Liver (tissue), 9 donors: ENCODE measurements around the gene EPHA6. TPM values are rescaled to one million over a fixed set of nuclear protein-coding genes. Genes with fewer than 3 reads are reported as not detected.

Source experiments
- DNase-seq: peaks from one replicate; pipeline ENCODE4 v3.0.0-alpha.2; 2017; ENCODE audit warnings: low spot score
- H3K27ac ChIP-seq, 2 donors: one replicate each; pipeline ENCODE4 v1.7.0; 2013; ENCODE audit warnings: inconsistent platforms in 2 of 2, low read length in 2 of 2, control low read depth in 1 of 2, low read depth in 1 of 2, mild to moderate bottlenecking in 1 of 2
- H3K27me3 ChIP-seq, 4 donors: one replicate each; pipeline versions ENCODE4 v1.6.1 to v1.7.0; 2013; ENCODE audit warnings: low read length in 3 of 4, inconsistent platforms in 1 of 4, mild to moderate bottlenecking in 1 of 4, moderate library complexity in 1 of 4; ENCODE audit not compliant: control insufficient read depth in 4 of 4, insufficient read depth in 4 of 4
- H3K36me3 ChIP-seq, 4 donors: one replicate each; pipeline versions ENCODE4 v1.6.1 to v1.7.0; 2013; ENCODE audit warnings: low read length in 3 of 4, mild to moderate bottlenecking in 3 of 4, low read depth in 1 of 4, moderate library complexity in 1 of 4; ENCODE audit not compliant: control insufficient read depth in 4 of 4, insufficient read depth in 3 of 4
- H3K4me1 ChIP-seq, 4 donors: one replicate each; pipeline versions ENCODE4 v1.6.1 to v1.7.0; 2013; ENCODE audit warnings: low read length in 3 of 4, mild to moderate bottlenecking in 3 of 4, moderate library complexity in 1 of 4; ENCODE audit not compliant: control insufficient read depth in 4 of 4, insufficient read depth in 4 of 4
- H3K4me3 ChIP-seq, 3 donors: one replicate each; pipeline versions ENCODE4 v1.6.1 to v1.7.0; 2013; ENCODE audit warnings: low read length in 3 of 3, control low read depth in 1 of 3, low read depth in 1 of 3, mild to moderate bottlenecking in 1 of 3
- H3K9ac ChIP-seq, 2 donors: one replicate each; pipeline ENCODE4 v1.7.0; 2013; ENCODE audit warnings: low read length in 2 of 2, mild to moderate bottlenecking in 2 of 2, moderate library complexity in 2 of 2, control low read depth in 1 of 2, low read depth in 1 of 2
- H3K9me3 ChIP-seq, 4 donors: one replicate each; pipeline versions ENCODE4 v1.6.1 to v1.7.0; 2013; ENCODE audit warnings: low read length in 3 of 4; ENCODE audit not compliant: control insufficient read depth in 4 of 4
- EGR1 ChIP-seq, 2 donors: IDR thresholded peaks; 2 replicates each; pipeline ENCODE4 v1.6.1; 2016 to 2018; ENCODE audit warnings: antibody characterized with exemption in 2 of 2, low read depth in 2 of 2
- FOXA1 ChIP-seq: IDR thresholded peaks from 2 replicates; pipeline ENCODE4 v1.6.1; 2016; ENCODE audit warnings: antibody characterized with exemption
- FOXA2 ChIP-seq: IDR thresholded peaks from 2 replicates; pipeline ENCODE4 v1.6.1; 2016; ENCODE audit warnings: antibody characterized with exemption
- GABPA ChIP-seq, 2 donors: IDR thresholded peaks in 1 of 2; conservative IDR thresholded peaks in 1 of 2; 2 replicates each; pipeline ENCODE4 v1.6.1; 2016; ENCODE audit warnings: antibody characterized with exemption in 2 of 2, mild to moderate bottlenecking in 1 of 2, moderate library complexity in 1 of 2
- HNF4A ChIP-seq, 2 donors: conservative IDR thresholded peaks; 2 replicates each; pipeline ENCODE4 v1.6.1; 2016; ENCODE audit warnings: antibody characterized with exemption in 2 of 2, mild to moderate bottlenecking in 2 of 2
- NR2F2 ChIP-seq: IDR thresholded peaks from 2 replicates; pipeline ENCODE4 v1.6.1; 2016; ENCODE audit warnings: antibody characterized with exemption
- RAD21 ChIP-seq, 2 donors: IDR thresholded peaks; 2 replicates each; pipeline ENCODE4 v1.6.1; 2016; ENCODE audit warnings: antibody characterized with exemption in 2 of 2, mild to moderate bottlenecking in 2 of 2
- RXRA ChIP-seq, 2 donors: IDR thresholded peaks; 2 replicates each; pipeline ENCODE4 v1.6.1; 2017 to 2018; ENCODE audit warnings: antibody characterized with exemption in 2 of 2, mild to moderate bottlenecking in 1 of 2
- TAF1 ChIP-seq: conservative IDR thresholded peaks from 2 replicates; pipeline ENCODE4 v1.6.1; 2016; ENCODE audit warnings: antibody characterized with exemption, mild to moderate bottlenecking
- YY1 ChIP-seq: IDR thresholded peaks from 2 replicates; pipeline ENCODE4 v1.6.1; 2016; ENCODE audit warnings: antibody characterized with exemption, mild to moderate bottlenecking
- WGBS: extraction: QIAGEN DNeasy Blood & Tissue Kit; methylation state at CpG from one replicate; pipeline ENCODE4 v1.1.7; 2013; 5-methylcytosine and 5-hydroxymethylcytosine counted together
- polyA plus RNA-seq, 2 donors: library from polyadenylated mRNA; stranded (reverse) in 1 of 2; unstranded in 1 of 2; fragments of 200-250 nt in 1 of 2; fragments of >200 nt in 1 of 2; fragmentation: Nextera tagmentation in 1 of 2; extraction: Ambion mirVana in 1 of 2; gene quantifications; one replicate each; pipeline versions ENCODE4 v1.2.1 to v1.2.3, GENCODE V29; 2013 to 2015
- total RNA-seq, 2 donors: library from RNA; depleted of rRNA; stranded (reverse); fragments of >200 nt; gene quantifications; one replicate each; pipeline ENCODE4 v1.2.3, GENCODE V29; 2014
- TF ChIP-seq, protein P1 (sequence below): IDR thresholded peaks from 2 replicates; pipeline ENCODE4 v1.6.1; 2016; ENCODE audit warnings: antibody characterized with exemption
- TF ChIP-seq, protein P2 (sequence below): IDR thresholded peaks from 2 replicates; pipeline ENCODE4 v1.6.1; 2016; ENCODE audit warnings: antibody characterized with exemption, mild to moderate bottlenecking
- TF ChIP-seq, protein P3 (sequence below): IDR thresholded peaks from 2 replicates; pipeline ENCODE4 v1.6.1; 2016; ENCODE audit warnings: antibody characterized with exemption
- TF ChIP-seq, protein P4 (sequence below): fragments of 150-350 bp; IDR thresholded peaks from 2 replicates; pipeline ENCODE4 v1.5.1; 2017; ENCODE audit warnings: improper control_type of control experiment, low read depth, low read length; ENCODE audit not compliant: missing input control
- TF ChIP-seq, protein P5 (sequence below): IDR thresholded peaks from 2 replicates; pipeline ENCODE4 v1.6.1; 2016; ENCODE audit warnings: antibody characterized with exemption
- donor health status: healthy.
- donor health status: healthy.
- donor health status: healthy.
- donor health status: healthy.
- donor health status: healthy.

Gene EPHA6
- total and polyA plus RNA-seq, 4 donors: 0.05 to 0.17 (median 0.05) TPM; not detected in 1

DNA sequence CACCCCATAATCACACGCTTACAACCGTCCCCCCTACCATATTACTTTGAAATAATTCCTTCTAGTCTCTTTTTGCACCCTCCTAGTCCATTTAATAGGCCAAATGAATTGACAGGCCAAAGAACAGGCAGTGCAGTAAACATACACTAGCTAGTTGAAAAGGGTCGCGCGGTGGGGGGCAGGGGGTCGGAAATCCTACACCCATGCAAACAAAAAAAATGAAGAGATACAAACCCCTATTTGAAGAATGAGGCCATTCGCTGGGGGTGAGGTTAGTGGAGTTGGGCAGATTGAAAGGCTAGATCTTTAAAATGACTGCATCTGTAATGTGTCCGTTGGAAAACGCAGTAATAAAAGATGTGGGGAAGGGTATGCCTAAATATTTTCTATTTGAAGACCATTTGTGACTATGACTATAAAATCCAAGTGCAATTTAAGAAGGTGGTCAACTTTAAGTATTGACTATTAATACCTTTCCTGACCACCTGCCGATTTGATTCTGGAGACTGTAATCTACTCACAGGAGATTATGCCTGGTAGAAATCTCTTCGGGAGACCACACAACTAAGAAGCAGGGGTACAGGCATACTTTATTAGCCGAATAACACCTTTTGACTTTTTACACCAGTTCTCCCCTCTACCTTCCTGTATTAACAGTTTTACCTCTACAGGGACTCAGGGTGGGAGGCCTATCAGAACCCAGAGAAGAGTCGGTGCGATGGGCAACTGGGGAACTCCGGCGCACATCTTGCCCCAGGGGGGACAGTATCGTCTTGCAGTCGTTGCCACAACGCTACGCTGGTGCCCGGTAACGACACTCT, 949.4 kb downstream of the EPHA6 start:
- H3K36me3 ChIP-seq: no peaks in the 10 kb centered on the region

DNA sequence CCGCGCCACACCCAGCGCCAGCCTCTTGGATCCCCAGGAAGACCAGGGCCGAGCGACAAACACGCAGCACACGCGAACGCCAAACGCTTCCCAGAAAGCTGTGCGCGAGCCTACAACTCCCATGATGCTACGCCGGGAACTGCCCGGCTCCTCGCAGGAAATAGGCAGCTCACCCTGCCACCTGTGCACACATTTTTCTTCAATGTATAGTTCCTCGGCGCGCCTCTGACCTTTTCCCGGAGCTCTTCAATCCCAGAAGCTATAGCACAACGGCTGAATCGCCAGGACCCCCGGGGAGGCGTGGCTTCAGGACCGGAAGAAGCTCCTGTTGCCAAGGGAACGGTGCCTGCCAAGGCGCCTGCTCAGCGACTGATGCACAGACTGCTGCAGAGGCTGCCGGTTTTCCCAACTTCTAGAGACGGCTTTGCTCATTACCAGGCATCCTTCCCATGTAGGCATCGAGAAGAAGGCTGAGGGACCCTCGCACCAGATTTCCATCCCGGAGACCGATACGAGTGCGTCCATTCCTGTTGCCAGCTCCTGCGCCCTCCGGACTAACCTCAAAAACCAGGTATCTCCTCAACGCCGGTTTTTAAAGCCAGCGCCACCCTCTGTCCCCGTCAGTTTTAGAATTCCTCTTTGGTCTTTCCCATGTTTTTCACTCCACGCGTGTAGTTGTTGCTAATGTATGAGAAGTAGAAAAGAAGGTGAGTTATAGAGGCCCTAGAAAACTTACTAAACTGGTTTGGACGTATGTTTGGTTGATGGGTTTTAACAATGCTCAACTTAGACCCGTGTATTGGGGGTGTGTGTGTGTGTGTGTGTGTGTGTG, 950.2 kb downstream of the EPHA6 start, which contains the start of gene ARL6:
TSS of gene ARL6 (plus strand) at position 352 of the 832 bp plus-strand sequence. CDS start 3,350 bp downstream, outside the sequence.
- peak within 1 kb of the TSS; percentile 62 to 79 for H3K9ac ChIP-seq
- TF ChIP-seq EGR1 (IDR thresholded peaks at IDR 0.05; ENCODE audit: low read depth in 2 of 2) (no peak), YY1 (peak; percentile 83), HNF4A (conservative IDR thresholded peaks at IDR 0.05) (no peak), RXRA (IDR thresholded peaks at IDR 0.05) (peak in 1 of 2 donors; percentile 21), GABPA (IDR thresholded peaks at IDR 0.05 in 1 of 2, conservative IDR thresholded peaks at IDR 0.05 in 1 of 2) (peak in 1 of 2 donors; percentile 86), TAF1 (no peak), RAD21 (IDR thresholded peaks at IDR 0.05) (no peak), FOXA2 (peak; percentile 14), FOXA1 (no peak)
- TF ChIP-seq, protein P1, sequence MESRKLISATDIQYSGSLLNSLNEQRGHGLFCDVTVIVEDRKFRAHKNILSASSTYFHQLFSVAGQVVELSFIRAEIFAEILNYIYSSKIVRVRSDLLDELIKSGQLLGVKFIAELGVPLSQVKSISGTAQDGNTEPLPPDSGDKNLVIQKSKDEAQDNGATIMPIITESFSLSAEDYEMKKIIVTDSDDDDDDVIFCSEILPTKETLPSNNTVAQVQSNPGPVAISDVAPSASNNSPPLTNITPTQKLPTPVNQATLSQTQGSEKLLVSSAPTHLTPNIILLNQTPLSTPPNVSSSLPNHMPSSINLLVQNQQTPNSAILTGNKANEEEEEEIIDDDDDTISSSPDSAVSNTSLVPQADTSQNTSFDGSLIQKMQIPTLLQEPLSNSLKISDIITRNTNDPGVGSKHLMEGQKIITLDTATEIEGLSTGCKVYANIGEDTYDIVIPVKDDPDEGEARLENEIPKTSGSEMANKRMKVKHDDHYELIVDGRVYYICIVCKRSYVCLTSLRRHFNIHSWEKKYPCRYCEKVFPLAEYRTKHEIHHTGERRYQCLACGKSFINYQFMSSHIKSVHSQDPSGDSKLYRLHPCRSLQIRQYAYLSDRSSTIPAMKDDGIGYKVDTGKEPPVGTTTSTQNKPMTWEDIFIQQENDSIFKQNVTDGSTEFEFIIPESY: peak; percentile 84
- TF ChIP-seq, protein P2, sequence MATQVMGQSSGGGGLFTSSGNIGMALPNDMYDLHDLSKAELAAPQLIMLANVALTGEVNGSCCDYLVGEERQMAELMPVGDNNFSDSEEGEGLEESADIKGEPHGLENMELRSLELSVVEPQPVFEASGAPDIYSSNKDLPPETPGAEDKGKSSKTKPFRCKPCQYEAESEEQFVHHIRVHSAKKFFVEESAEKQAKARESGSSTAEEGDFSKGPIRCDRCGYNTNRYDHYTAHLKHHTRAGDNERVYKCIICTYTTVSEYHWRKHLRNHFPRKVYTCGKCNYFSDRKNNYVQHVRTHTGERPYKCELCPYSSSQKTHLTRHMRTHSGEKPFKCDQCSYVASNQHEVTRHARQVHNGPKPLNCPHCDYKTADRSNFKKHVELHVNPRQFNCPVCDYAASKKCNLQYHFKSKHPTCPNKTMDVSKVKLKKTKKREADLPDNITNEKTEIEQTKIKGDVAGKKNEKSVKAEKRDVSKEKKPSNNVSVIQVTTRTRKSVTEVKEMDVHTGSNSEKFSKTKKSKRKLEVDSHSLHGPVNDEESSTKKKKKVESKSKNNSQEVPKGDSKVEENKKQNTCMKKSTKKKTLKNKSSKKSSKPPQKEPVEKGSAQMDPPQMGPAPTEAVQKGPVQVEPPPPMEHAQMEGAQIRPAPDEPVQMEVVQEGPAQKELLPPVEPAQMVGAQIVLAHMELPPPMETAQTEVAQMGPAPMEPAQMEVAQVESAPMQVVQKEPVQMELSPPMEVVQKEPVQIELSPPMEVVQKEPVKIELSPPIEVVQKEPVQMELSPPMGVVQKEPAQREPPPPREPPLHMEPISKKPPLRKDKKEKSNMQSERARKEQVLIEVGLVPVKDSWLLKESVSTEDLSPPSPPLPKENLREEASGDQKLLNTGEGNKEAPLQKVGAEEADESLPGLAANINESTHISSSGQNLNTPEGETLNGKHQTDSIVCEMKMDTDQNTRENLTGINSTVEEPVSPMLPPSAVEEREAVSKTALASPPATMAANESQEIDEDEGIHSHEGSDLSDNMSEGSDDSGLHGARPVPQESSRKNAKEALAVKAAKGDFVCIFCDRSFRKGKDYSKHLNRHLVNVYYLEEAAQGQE: peak; percentile 49
- TF ChIP-seq, protein P3, sequence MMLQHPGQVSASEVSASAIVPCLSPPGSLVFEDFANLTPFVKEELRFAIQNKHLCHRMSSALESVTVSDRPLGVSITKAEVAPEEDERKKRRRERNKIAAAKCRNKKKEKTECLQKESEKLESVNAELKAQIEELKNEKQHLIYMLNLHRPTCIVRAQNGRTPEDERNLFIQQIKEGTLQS: no peak
- TF ChIP-seq, protein P4, sequence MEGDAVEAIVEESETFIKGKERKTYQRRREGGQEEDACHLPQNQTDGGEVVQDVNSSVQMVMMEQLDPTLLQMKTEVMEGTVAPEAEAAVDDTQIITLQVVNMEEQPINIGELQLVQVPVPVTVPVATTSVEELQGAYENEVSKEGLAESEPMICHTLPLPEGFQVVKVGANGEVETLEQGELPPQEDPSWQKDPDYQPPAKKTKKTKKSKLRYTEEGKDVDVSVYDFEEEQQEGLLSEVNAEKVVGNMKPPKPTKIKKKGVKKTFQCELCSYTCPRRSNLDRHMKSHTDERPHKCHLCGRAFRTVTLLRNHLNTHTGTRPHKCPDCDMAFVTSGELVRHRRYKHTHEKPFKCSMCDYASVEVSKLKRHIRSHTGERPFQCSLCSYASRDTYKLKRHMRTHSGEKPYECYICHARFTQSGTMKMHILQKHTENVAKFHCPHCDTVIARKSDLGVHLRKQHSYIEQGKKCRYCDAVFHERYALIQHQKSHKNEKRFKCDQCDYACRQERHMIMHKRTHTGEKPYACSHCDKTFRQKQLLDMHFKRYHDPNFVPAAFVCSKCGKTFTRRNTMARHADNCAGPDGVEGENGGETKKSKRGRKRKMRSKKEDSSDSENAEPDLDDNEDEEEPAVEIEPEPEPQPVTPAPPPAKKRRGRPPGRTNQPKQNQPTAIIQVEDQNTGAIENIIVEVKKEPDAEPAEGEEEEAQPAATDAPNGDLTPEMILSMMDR: no peak
- TF ChIP-seq, protein P5, sequence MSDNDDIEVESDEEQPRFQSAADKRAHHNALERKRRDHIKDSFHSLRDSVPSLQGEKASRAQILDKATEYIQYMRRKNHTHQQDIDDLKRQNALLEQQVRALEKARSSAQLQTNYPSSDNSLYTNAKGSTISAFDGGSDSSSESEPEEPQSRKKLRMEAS: peak; percentile 85
- WGBS: under 1% methylated on average over 46 of the region's 46 CpGs
- H3K36me3 ChIP-seq: no peaks in the 10 kb centered on the region
- H3K27me3 ChIP-seq: no peaks in the 10 kb centered on the region
- H3K9me3 ChIP-seq: no peaks in the 10 kb centered on the region
- peak within 1 kb of the TSS; percentile 51 to 69 for H3K27ac ChIP-seq
- DNase-seq: peak; percentile 81
- peaks cover 0 to 17% (median 14%) of the 10 kb centered on the region in 4 donors for H3K4me1 ChIP-seq
- H3K4me3 ChIP-seq: peak within 1 kb of the TSS; percentile 82 to 99 (median 95)

More for the DNA sequence above, 949.4 kb downstream of the EPHA6 start:
- DNase-seq: no peak
- TF ChIP-seq NR2F2: no peak
- TF ChIP-seq, protein P4: no peak
- no peaks in the 10 kb centered on the region for H3K27me3 ChIP-seq
- peak overlapping the region; percentile 62 to 79 for H3K9ac ChIP-seq
- no peaks in the 10 kb centered on the region for H3K9me3 ChIP-seq
- H3K4me3 ChIP-seq: peak overlapping the region; percentile 82 to 99 (median 95)
- H3K4me1 ChIP-seq: peaks cover 0 to 17% (median 14%) of the 10 kb centered on the region in 4 donors
- WGBS: 21% methylated on average over 22 of the region's 22 CpGs
- H3K27ac ChIP-seq: peak overlapping the region; percentile 51 to 69
